Nucleus accumbens (tissue), 56 donors: ENCODE measurements around the gene MAGI2.

Source experiments
- DNase-seq, 56 donors: peaks; one replicate each; lab custom pipeline; 2025; lab: John Stamatoyannopoulos, UW

MAGI2 gene

DNA sequence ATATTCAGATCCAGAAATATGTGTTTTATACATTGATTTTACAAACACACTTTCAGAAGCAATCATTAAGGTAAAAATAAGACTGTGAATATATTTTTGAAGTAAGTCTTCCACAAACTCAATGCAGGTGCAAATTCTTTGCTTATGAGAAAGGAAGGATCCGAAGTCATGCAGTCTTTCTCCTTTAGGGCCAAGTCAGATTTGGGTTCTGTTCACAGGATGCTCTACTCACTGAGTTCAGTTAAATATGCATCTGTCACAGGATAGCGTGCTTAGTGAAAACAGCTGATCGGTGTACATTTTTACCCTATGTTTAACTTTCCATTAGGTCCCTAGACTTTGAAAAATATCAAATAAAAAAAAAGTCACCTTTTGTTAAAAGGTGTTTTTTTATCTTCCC lies 1046.4 kb downstream of the MAGI2 start:
- DNase-seq, result no peak

DNA sequence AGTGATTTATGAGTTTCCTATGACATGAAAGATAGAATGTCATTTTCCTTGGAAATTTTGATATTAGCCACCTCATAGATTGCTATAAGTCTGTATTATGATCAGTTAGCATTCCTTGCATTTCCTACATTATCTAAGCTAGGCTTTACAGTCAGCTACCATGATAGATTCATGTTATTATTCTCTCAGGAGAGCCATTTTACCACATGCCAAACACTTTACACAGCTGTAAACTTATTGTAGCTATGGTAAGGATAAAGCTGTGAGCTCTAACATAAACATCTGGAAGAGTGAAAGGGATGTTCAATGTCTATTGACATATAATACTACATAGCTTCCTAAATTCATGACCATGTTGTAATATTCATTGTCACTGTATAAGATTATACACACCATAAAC lies 1046.9 kb downstream of the MAGI2 start:
- DNase-seq, result no peak

DNA sequence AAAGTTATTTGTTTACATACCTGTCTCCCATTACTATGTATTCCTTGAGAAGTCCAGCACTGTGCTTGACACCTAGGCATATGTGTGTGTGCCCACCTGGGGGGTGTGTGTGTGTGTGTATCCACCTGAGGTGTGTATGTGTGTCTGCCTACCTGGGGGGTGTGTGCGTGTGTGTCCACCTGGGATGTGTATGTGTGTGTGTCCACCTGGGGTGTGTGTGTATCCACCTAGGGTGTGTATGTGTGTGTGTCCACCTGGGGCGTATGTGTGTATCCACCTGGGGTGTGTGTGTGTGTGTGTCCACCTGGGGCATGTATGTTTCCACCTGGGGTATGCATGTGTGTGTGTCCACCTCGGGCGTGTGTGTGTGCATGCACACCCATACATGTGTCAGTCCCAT lies 1051.4 kb downstream of the MAGI2 start:
- no peak for DNase-seq

DNA sequence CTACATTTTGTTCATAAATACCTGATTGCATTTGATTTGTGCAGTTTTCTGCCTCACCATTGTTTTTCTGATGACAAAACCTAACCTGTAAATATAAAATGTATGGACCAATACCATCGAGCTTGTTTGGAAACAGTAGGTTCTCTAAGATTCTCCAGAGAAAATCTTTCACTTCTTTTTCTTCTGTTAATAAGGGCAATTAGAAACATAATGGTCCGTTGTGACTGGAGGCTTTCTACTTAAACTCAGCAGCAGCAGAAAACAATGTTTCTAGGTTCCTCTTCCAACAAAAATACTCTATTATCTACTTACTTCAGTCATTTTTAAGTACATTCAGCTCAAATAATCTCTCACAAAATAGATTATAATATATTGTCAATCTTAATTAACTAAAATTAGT lies 1053.4 kb downstream of the MAGI2 start:
- no peak for DNase-seq

DNA sequence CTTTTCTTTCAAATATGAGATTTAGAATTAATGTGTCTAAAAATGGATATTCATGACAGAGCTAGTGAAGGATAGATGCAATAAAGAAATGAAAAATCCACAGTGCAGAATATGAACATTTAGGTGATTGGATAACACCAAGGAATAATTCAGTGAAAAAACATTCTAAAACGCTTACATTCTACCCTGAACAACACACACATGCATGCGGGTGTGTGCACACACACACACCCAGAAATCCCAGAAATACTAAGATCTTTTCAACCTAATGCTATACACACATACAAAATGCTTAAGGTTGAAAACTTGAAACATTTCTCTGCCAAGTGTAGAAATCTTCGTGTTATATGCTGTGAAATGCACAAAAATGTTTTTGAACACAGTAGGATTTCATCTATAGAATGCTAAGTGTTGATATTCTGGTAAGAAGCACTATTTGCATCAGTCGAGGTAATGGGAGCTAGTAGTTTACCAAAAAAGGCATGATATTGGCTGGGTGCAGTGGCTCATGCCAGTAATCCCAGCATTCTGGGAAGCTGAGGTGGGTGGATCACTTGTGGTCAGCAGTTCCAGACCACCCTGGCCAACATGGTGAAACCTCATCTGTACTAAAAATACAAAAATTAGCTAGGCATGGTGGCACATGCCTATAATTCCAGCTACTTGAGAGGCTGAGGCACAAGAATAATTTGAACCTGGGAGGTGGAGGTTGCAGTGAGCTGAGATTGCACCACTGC lies 1054.3 kb downstream of the MAGI2 start:
- no peak for DNase-seq

DNA sequence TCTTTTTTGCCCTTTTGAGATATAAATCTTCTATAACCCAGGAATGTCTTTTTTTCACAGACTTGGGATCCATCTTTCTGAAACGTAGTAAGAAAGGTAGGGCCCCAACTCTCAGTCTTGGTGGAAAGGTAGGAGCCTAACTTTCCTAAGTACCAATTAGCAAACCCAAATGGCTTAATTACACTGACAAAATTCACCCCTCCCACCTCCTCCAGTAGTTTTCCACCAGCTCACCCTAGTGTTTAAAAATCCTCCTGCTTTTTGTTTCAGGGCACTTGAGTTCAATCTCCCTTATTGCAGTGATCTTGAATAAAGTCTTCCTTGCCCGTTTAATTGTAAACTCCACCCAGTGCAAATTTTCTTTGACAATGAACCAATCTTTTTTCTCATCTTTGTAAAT lies 1054.9 kb downstream of the MAGI2 start:
- no peak for DNase-seq

DNA sequence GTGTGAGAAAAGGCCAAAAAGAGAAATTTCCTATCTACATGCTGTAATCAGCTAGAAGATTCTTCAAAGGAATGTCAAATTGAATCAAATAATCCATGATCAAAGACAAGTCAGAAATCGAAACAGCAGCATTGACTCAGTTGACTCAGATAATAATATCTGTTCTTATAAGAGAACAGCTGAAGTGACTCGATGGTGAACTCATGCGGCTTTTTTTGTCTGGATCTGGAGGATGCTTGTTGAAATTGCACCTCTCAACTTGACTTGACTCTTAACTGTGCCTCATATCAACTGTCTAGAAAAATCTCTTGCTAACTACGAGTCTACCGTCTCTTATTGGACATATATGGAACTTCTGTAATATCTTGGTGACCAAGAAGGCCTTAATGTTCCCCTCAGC lies 1055.4 kb downstream of the MAGI2 start:
- peak in 4 of 56 donors; percentile 3 to 39 (median 14) for DNase-seq

DNA sequence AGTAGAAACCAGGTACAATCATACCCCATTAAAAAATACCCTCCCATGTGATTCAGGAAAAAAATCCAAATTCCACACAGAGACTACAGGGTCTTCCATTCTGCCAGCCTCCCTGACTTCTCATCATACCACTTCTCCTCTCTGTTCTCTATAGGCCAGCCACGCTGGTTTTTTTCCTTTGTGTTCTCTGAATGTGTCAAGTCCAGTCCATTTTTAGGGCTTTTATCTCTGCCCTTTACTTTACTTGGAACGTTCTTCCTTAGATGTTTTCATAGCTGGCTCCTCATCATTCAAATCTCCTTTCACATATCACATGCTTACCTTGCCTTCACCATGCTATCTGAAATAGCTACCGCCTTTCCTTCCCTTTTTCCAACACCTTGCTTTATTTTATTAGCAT lies 1057.3 kb downstream of the MAGI2 start:
- no peak for DNase-seq

DNA sequence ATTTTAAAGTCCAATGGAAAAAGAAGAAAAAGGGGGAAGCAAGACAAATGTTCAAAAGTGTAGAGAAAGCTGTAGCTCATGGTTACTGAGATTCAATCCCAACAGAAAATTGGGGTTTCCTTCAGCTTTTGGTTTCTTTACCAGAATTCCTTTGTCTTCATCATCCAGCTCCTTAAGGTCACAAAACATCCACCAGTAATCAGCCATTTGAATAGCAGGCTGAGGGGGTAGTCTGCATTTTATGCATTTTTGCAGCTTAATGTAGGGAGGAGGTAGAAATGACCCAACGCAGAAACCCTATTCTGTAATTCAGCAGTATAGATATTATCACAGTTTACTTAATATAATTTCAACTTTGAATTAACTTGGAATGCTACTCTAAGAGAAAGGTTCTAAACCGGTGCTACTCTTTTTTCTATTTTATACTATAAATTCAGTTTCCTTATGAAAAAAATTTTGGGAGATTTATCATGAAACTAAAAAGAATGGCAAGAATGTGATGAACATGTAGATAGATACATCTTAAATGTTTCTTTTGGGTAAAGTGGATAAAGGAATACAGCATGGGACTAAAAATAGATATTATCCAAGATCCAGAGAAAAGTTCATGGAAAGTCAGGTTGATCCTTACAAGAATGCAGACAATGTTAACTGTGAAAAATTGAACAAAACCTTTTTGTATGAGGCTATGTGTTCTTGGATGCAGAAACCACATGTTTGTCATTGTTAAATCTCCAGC lies 1058.0 kb downstream of the MAGI2 start:
- no peak for DNase-seq

DNA sequence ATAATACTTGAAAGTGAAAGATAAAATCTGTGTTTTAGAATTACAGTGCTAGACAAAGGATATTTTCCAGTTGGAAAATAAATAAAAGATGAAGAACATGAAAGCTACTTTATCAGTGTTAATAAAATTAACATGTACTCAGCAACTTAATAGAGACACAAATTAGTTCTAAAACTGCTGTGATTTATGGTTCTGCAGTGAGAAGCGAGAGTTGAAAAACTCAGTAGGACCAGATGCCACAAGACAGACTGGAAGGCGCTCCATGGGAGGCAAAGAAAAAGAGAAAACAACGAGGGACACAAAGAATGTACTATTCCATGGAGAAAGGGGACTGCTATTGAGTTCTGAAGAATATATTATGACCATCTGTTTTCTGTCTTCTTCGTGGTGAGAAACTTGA lies 1064.4 kb downstream of the MAGI2 start:
- DNase-seq, result no peak

DNA sequence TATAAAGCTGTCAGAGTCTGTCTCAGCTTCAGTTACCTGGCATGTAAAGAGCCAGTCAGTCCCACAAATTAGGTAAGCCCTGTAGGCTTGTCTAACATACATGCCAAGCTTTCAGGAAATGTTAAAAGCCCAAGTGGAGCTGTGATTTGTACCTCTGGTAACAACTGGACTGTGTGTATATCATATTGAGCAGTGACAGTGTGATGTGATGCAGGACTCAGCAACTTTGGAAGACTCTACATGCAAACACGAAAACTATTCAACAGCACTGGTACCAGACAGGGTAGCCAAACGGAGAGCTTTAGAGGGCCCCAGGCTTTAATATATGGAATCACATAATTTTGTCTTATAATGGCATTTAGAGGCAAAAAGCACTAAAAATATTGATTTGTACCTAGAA lies 1066.9 kb downstream of the MAGI2 start:
- DNase-seq, result no peak

DNA sequence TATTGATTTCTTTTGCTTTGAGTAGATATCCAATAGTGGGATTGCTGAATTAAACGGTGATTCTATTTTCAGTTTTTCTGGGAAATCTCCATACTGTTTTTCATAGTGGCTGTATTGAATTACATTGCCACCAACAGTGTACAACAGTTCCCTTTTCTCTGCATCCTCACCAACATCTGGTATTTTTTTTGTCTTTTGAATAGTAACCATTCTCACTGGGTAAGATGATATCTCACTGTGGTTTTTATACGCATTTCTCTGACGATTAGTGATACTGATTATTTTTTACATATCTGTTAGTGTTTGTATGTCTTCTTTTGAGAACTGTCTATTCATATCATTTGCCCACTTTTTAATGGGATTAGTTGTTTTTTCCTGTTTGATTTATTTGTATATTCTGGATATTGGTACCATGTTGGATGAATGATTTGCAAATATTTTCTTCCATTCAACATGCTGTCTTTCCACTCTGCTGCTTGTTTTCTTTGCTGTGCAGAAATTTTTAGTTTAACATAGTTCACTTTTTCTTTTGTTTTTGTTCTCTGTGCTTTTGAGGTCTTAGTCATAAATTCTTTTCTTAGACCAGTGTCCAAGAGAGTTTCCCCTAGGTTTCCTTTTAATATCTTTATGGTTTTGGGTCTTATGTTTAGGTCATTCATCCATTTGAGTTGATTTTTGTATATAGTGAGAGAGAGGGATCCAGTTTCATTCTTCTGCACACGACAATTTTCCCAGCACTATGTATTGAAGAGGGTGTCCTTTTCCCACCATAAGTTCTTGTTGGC lies 1070.2 kb downstream of the MAGI2 start:
- no peak for DNase-seq

DNA sequence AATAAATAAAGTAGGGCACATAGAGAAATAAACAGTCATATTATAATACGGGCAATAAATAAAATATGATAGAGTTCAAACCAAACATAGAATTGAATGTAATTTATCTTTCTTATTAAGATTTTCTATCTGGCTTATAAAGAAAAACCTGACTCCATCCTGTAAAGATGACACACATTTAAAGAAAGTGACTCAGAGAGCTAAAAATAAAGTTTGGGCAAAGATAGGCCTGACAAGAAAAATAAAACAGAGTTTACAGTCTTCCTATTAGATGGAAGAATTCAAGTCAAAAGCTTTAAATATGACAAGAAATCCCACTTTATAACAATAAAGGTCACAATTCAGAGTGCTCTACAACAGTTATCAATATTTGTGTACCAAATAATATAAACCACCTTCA lies 1074.3 kb downstream of the MAGI2 start:
- DNase-seq, result no peak

DNA sequence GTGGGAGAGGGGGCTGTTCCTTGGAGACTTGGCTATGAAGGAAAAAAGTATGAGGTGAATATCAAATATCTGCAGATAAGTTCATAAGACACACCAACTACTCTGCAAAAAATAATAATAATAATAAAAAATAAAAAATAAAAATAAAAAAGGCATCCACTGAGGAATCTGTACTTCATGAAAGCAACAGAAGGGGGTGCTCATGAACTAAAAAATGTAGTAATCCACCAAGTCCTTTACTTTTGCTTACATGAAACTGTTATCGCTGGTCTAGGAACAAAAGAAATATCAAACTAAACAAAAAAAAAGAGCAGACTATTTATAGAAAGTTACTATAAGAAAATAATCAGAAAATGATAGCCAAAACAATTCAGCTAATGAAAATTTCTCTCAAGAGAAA lies 1075.9 kb downstream of the MAGI2 start:
- no peak for DNase-seq

DNA sequence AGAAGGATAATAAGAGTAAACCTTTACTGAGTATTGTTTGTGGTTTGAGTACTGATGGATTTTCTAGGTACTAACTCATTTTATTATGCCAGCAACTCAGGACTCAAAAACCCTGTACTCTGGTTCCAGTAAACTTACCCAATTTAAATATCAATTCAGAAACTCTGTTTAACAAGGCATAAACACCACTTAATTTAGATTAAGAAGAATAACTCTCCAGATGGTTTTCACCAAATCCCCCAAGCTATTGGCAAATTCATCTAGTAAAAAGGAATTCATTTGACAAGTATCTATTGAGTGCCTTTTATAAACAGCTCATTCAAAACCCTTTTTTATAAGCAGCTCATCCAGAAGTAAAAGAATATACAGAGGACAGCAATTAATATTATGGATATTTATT lies 1082.5 kb downstream of the MAGI2 start:
- no peak for DNase-seq

DNA sequence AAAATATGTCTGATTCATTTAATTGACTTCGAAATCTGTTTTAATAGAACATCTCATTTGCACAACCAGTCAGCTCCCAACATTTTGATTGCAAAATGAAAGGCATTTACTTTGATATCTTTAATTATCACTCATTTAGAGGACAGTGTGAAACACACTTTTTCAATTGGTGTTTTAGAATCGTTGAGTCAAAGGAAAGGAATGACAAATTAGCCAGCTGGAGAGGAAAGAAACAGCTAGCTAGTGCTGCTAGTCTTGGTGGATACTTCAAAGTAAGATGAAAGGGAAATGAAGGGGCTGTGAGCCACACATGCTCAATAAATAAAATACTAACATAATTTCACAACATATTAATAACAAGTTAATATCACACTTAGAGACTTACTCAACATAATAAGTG lies 1084.7 kb downstream of the MAGI2 start:
- DNase-seq, result no peak

DNA sequence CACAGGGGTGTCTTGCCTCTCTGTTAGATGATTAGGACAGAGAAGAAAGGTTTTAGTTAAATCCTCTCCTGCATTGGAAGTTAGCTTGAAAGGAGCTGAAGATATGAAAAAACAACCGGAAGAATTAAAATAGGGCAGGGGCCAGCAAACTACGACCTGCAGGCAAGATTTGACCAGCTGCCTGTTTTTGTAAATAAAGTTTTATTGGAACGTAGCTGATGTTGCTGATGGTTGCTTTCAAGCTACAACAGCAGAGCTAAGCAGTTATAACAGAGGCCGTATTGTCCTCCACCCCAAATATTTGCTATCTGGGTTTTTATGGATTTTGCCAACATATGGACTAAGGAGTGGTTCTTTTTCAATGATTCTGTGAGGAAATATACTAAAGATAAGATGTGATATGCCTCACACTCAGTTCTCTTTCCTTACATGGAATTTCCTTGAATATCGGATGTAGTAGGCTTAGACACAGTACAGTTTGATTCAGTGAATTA lies 1086.1 kb downstream of the MAGI2 start:
- DNase-seq, result no peak

DNA sequence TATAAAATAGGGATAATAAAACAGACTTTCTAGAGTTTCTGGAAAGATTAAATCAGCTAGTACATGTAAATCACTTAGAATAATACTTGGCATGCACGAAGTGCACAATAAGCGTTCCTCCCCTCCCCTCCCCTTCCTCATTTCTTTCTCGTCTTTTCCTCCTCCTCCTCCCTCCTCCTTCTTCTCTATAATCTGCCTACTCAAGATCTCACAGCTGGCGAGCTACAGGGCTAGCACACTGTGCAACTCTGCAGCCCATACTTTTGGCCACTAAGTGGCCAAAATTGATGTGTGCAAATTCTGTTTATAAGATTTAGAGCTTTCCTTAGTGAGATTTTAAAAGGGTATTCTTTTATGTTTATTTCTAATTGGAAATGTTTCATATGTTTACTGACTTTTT lies 1089.6 kb downstream of the MAGI2 start:
- no peak for DNase-seq

DNA sequence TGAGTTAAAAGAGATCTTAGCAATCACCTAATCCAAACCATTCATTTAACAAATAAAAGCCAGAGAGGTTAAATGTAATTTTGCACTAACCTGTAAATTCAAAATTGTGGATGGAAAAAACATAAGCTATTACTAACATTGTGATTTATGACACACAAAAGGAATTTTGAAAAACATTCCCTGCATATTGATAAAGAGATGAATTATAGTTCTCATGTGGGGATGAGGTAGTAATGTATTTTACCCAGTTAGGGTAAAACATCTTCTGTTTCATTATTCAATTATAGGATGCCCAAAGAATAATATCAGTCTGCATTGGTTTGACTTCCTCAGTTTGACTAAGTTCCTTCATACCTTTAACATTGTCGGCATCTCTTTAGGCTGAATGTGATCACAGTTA lies 1093.6 kb downstream of the MAGI2 start:
- DNase-seq, result no peak

DNA sequence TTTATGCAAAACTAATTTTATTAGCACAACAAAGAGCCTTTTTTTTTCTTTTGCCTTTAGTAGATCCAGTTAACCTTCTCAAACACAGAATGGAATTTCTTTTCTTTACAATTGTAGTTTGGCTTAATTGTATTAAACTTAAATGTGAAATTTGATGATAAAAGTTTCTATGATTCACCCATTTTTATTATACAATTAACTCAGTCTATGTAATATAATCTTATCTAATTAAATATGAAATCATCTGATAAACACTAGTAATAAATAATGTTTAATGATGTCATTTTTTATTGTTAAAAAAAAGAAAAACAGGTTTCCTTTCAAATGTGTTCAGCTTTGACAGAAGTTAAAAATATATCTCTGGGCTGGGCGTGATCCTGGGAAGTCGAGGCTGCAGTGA lies 1095.8 kb downstream of the MAGI2 start:
- no peak for DNase-seq

DNA sequence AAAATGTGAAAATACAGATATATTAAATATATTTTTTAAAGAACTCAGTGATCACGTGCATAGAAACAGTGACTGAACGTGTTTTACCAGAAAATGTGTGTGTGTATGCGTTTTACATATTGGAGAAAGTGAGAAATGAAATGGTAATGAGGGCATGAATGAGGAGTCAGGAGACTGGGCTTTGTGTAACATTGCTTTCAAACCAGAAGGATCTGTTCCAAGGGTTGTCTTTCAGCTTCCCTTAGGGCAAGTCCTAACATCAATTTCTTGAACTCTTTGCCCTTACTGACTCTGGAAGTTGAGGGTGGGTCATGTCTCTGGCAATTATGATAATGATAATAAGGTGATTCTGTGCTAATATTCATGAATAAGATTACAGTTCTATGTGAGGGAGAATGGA lies 1097.6 kb downstream of the MAGI2 start:
- DNase-seq, result no peak
